ENCODE results near the gene VMP1.
A peak's percentile ranks its signal among the peaks of the same experiment; 100 is the strongest.

Gene VMP1

DNA sequence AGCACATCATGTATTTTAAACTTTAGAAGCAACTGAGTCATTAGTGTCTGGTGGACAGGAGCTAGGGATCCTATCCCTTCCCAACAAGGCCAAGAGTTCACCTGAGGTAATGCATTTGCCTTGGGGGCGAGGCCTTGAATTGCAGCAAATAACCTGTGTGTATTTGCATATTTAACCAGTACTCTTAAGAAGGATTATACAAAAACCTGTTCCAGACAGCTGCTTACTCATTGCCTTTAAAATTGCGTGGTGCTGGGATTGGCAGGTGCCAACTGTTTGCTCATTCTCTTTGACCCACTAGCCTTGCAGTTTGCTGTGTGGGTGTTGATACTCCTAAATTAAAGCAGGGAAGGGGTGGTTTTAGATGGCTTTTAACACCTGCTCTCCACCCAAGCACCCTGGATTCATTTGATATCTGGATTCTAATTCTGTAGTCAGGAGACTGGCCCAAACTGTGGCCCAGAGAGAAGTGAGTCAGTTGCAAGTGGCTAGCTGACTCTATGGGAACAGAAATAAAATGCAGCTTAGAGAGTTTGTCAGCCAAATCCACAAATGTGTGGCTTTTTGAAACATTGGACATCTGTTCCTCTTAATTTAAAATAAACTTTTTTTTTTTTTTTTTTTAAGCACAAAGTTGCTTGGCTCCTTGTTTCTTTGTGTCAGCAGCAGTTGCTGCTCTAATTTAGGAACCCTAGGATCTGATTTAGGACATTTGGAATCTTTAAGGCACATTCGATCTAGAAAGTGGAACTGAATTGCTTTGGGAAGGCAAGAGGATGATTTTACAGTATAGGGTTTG is 138.3 kb downstream of the VMP1 start (continued):
- TF ChIP-seq TSHZ1 (tag by site-specific recombination; IDR thresholded peaks at IDR 0.05; ENCODE audit: borderline replicate concordance): peak; percentile 70; the same call in 1 of the 2 replicates
- TF ChIP-seq ZFHX2 (tag by site-specific recombination; conservative IDR thresholded peaks at IDR 0.05): peak; percentile 68
- TF ChIP-seq ZFP69B (tag by site-specific recombination; IDR thresholded peaks at IDR 0.05): no peak
- no peak for TF ChIP-seq ZBTB1 (tag by site-specific recombination; IDR thresholded peaks at IDR 0.05)
- TF ChIP-seq, protein P1, sequence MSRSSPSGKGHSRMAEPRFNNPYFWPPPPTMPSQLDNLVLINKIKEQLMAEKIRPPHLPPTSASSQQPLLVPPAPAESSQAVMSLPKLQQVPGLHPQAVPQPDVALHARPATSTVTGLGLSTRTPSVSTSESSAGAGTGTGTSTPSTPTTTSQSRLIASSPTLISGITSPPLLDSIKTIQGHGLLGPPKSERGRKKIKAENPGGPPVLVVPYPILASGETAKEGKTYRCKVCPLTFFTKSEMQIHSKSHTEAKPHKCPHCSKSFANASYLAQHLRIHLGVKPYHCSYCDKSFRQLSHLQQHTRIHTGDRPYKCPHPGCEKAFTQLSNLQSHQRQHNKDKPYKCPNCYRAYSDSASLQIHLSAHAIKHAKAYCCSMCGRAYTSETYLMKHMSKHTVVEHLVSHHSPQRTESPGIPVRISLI (tag by site-specific recombination; IDR thresholded peaks at IDR 0.05): 0 out of 2 replicates have a peak, but pooled peaks have one; percentile 28
- TF ChIP-seq BCL6B (tag by site-specific recombination; IDR thresholded peaks at IDR 0.05): no peak
- TF ChIP-seq ZNF701 (tag by site-specific recombination; IDR thresholded peaks at IDR 0.05): no peak
- TF ChIP-seq, protein P2, sequence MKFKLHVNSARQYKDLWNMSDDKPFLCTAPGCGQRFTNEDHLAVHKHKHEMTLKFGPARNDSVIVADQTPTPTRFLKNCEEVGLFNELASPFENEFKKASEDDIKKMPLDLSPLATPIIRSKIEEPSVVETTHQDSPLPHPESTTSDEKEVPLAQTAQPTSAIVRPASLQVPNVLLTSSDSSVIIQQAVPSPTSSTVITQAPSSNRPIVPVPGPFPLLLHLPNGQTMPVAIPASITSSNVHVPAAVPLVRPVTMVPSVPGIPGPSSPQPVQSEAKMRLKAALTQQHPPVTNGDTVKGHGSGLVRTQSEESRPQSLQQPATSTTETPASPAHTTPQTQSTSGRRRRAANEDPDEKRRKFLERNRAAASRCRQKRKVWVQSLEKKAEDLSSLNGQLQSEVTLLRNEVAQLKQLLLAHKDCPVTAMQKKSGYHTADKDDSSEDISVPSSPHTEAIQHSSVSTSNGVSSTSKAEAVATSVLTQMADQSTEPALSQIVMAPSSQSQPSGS (tag by site-specific recombination; IDR thresholded peaks at IDR 0.05; ENCODE audit: low read depth): no peak
- TF ChIP-seq ZIC2 (tag by site-specific recombination; IDR thresholded peaks at IDR 0.05): no peak
- TF ChIP-seq TCF7L2 (IDR thresholded peaks at IDR 0.05; ENCODE audit: borderline replicate concordance, low read depth, low read length): no peak
- TF ChIP-seq, protein P3, sequence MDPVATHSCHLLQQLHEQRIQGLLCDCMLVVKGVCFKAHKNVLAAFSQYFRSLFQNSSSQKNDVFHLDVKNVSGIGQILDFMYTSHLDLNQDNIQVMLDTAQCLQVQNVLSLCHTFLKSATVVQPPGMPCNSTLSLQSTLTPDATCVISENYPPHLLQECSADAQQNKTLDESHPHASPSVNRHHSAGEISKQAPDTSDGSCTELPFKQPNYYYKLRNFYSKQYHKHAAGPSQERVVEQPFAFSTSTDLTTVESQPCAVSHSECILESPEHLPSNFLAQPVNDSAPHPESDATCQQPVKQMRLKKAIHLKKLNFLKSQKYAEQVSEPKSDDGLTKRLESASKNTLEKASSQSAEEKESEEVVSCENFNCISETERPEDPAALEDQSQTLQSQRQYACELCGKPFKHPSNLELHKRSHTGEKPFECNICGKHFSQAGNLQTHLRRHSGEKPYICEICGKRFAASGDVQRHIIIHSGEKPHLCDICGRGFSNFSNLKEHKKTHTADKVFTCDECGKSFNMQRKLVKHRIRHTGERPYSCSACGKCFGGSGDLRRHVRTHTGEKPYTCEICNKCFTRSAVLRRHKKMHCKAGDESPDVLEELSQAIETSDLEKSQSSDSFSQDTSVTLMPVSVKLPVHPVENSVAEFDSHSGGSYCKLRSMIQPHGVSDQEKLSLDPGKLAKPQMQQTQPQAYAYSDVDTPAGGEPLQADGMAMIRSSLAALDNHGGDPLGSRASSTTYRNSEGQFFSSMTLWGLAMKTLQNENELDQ (tag by site-specific recombination; IDR thresholded peaks at IDR 0.05; ENCODE audit: low read depth): no peak
- TF ChIP-seq ZBTB17 (tag by site-specific recombination; IDR thresholded peaks at IDR 0.05): no peak
- no peak for TF ChIP-seq OSR2 (tag by site-specific recombination; IDR thresholded peaks at IDR 0.05)
- TF ChIP-seq ZSCAN23 (tag by site-specific recombination; IDR thresholded peaks at IDR 0.05): no peak
- no peak for TF ChIP-seq ZNF148 (tag by site-specific recombination; IDR thresholded peaks at IDR 0.05; ENCODE audit: borderline replicate concordance)
- TF ChIP-seq ZNF302 (tag by site-specific recombination; IDR thresholded peaks at IDR 0.05; ENCODE audit: low read depth): no peak
- TF ChIP-seq ZNF776 (tag by site-specific recombination; IDR thresholded peaks at IDR 0.05; ENCODE audit: borderline replicate concordance): no peak
- no peak for TF ChIP-seq ZNF510 (tag by site-specific recombination; IDR thresholded peaks at IDR 0.05; ENCODE audit: insufficient replicate concordance)
- TF ChIP-seq SP7 (tag by site-specific recombination; IDR thresholded peaks at IDR 0.05): peak; percentile 74
- peak; percentile 61; the same call in 1 of the 2 replicates for TF ChIP-seq EGR2 (tag by site-specific recombination; IDR thresholded peaks at IDR 0.05; ENCODE audit: low read depth)
- TF ChIP-seq, protein P4, sequence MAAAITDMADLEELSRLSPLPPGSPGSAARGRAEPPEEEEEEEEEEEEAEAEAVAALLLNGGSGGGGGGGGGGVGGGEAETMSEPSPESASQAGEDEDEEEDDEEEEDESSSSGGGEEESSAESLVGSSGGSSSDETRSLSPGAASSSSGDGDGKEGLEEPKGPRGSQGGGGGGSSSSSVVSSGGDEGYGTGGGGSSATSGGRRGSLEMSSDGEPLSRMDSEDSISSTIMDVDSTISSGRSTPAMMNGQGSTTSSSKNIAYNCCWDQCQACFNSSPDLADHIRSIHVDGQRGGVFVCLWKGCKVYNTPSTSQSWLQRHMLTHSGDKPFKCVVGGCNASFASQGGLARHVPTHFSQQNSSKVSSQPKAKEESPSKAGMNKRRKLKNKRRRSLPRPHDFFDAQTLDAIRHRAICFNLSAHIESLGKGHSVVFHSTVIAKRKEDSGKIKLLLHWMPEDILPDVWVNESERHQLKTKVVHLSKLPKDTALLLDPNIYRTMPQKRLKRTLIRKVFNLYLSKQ (tag by site-specific recombination; IDR thresholded peaks at IDR 0.05; ENCODE audit: borderline replicate concordance): no peak
- no peak for TF ChIP-seq ZNF18 (tag by site-specific recombination; IDR thresholded peaks at IDR 0.05)
